Peyer's patch (tissue), 4 donors: ENCODE results near the gene ATXN1. TPM values are rescaled to one million over a fixed set of nuclear protein-coding genes. Genes with fewer than 3 reads are reported as not detected.

Experiments
- DNase-seq, 3 donors: peaks; one replicate each; pipeline ENCODE4 v3.0.0-alpha.2; 2017 to 2019
- H3K27ac ChIP-seq, 4 donors: fragments of 200-600 bp; sonication (generic); one replicate each; pipeline ENCODE4 v1.5.1; 2016 to 2019
- H3K27me3 ChIP-seq, 2 donors: fragments of 200-600 bp; sonication (generic); one replicate each; pipeline ENCODE4 v1.5.1; 2019
- H3K36me3 ChIP-seq, 3 donors: fragments of 200-600 bp; sonication (generic); one replicate each; pipeline ENCODE4 v1.5.1; 2016 to 2019
- H3K4me1 ChIP-seq, 4 donors: fragments of 200-600 bp; sonication (generic); one replicate each; pipeline ENCODE4 v1.5.1; 2016 to 2019
- H3K4me3 ChIP-seq, 4 donors: fragments of 200-600 bp; sonication (generic); 1 replicate in 3 of 4; 2 replicates in 1 of 4; pipeline ENCODE4 v1.5.1; 2016 to 2019; ENCODE audit warnings: mild to moderate bottlenecking in 1 of 4
- H3K9me3 ChIP-seq, 4 donors: fragments of 200-600 bp; sonication (generic); one replicate each; pipeline ENCODE4 v1.5.1; 2016 to 2019; ENCODE audit warnings: mild to moderate bottlenecking in 1 of 4
- POLR2A ChIP-seq, 2 donors: fragments of 450-650 bp; IDR thresholded peaks; one replicate each; pipeline ENCODE4 v1.5.1; 2017; ENCODE audit warnings: antibody characterized with exemption in 2 of 2, mild to moderate bottlenecking in 2 of 2, moderate library complexity in 2 of 2
- total RNA-seq, 4 donors: library from RNA; depleted of rRNA; stranded (reverse); fragments of >200 nt; gene quantifications; one replicate each; pipeline ENCODE4 v1.1.0, GENCODE V29; 2016
- TF ChIP-seq, protein P1 (sequence below), 6 experiments: fragments of 450-650 bp in 4 of 6; fragments of 200-600 bp in 2 of 6; sonication (generic) in 1 of 6; IDR thresholded peaks; one replicate each; pipeline ENCODE4 v1.5.1; 2017 to 2019; ENCODE audit warnings: antibody characterized with exemption in 6 of 6, mild to moderate bottlenecking in 3 of 6, moderate library complexity in 1 of 6

ATXN1 gene
- total RNA-seq, 4 donors from 2014 or later = 34.7 to 48.5 (median 43.1) TPM

DNA sequence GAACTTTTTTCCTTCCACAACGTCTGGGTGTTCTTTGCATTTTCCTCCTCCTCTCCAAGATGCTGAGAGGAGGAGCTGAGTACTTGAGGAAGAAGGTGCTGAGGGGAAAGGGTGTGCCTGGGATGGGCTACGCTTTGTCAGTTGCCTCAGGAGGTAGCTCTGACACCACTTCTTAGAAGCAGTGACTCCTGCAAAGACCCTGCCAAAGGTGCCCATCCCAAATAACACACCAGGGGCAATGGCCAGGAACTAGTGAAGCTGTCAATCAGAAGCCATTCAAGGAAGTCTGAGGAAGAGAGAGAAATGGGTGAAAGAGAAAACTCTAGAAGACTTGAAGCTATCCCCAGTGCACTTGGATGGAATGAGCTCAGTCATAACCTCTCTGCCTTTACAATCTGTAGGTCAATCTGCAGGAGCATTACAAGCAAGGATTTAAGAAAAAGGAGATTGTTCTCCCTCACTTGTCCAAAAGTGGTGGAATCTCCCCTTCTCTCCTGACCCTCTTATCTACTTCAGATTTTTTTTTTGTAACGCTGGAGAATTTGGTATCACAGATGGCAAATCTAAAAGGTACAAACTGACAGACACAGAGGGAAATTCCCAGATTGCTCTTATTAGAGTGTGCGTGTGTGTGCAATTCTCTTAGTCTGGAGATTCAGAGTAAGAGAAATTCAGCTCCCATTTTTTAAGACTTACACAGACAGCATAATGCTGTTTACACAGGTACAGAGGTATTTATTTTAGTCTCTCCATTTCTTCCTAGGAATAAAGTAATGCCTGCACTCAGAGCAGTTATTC lies 280.3 kb downstream of the ATXN1 start:
- Histone ChIP-seq H3K27ac (peak overlapping the region in 1 of 4 donors; percentile 3), H3K27me3 (no peaks in the 10 kb centered on the region), H3K4me3 (no peak overlapping the region), H3K36me3 (peaks cover 0 to 5% (median 0%) of the 10 kb centered on the region in 3 donors), H3K4me1 (no peaks in the 10 kb centered on the region), H3K9me3 (no peaks in the 10 kb centered on the region)
- TF ChIP-seq, protein P1, sequence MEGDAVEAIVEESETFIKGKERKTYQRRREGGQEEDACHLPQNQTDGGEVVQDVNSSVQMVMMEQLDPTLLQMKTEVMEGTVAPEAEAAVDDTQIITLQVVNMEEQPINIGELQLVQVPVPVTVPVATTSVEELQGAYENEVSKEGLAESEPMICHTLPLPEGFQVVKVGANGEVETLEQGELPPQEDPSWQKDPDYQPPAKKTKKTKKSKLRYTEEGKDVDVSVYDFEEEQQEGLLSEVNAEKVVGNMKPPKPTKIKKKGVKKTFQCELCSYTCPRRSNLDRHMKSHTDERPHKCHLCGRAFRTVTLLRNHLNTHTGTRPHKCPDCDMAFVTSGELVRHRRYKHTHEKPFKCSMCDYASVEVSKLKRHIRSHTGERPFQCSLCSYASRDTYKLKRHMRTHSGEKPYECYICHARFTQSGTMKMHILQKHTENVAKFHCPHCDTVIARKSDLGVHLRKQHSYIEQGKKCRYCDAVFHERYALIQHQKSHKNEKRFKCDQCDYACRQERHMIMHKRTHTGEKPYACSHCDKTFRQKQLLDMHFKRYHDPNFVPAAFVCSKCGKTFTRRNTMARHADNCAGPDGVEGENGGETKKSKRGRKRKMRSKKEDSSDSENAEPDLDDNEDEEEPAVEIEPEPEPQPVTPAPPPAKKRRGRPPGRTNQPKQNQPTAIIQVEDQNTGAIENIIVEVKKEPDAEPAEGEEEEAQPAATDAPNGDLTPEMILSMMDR (IDR thresholded peaks at IDR 0.05) = no peak
- TF ChIP-seq POLR2A (IDR thresholded peaks at IDR 0.05) = no peak
- no peak for DNase-seq

DNA sequence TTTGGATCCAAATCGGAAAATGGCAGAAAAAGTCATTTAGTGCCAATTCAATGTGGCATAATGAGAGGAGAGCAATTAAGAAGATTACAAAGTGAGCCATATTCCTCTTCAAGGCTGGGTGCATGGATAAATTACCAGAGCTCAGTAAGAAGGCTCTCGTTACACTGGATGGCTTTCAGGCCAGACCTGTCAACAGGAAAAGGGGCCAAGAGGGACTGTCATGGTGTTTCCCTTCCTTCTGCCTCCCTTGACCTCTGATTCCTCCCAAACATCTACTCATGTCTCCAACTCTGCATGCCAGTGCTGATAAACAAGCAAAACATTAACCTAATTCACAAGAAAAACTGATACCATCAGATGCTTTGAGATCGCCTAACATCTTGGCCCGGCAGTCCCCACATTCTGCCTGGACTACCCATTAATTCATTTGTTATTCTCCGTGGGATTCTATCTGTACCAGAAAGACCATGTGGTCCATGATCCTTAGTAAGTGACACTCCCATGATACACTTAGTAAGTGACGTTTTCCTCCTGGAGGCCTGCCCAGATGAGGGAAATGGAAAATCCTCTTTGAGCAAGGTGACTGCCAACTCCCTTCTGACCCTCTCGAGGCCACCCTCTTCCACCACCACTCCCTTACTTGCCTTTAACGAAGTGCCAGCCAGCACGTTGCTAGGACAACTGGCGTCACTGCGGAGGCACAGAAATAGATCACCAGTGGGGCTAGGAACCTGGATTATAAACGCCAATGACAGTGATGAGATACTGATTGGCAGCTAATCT lies 283.7 kb downstream of the ATXN1 start:
- no peak for DNase-seq
- H3K9me3 ChIP-seq = no peaks in the 10 kb centered on the region
- H3K4me3 ChIP-seq = no peak overlapping the region
- H3K27ac ChIP-seq = no peak overlapping the region
- TF ChIP-seq POLR2A (IDR thresholded peaks at IDR 0.05) = no peak
- TF ChIP-seq, protein P1 (IDR thresholded peaks at IDR 0.05) = no peak
- H3K27me3 ChIP-seq = no peaks in the 10 kb centered on the region
- peaks cover 0 to 7% (median 2%) of the 10 kb centered on the region in 4 donors for H3K4me1 ChIP-seq
- no peaks in the 10 kb centered on the region for H3K36me3 ChIP-seq

DNA sequence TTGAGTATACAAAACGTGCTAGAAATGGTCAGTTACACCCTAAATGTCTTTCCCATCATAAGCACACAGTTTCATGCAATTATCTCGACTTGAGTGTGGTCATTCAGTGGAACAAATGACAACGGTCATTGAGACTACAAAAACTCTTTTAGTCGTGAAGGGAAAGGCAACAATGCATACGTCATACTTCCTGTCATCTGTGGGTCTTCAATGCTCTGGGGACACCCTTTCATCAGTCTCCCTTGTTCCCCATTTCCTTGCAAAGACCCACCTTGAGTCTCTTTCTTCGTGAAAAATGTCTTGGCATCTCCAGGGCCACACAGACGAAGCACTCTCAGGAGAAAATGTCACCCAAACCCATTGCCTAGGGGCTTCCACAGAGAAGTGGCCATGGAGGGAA lies 284.4 kb downstream of the ATXN1 start:
- H3K27me3 ChIP-seq = no peaks in the 10 kb centered on the region
- no peak for TF ChIP-seq POLR2A (IDR thresholded peaks at IDR 0.05)
- TF ChIP-seq, protein P1 (IDR thresholded peaks at IDR 0.05) = no peak
- peaks cover 0 to 10% (median 2%) of the 10 kb centered on the region in 4 donors for H3K4me1 ChIP-seq
- no peak for DNase-seq
- no peaks in the 10 kb centered on the region for H3K36me3 ChIP-seq
- H3K9me3 ChIP-seq = no peaks in the 10 kb centered on the region
- no peak overlapping the region for H3K27ac ChIP-seq
- H3K4me3 ChIP-seq = no peak overlapping the region

DNA sequence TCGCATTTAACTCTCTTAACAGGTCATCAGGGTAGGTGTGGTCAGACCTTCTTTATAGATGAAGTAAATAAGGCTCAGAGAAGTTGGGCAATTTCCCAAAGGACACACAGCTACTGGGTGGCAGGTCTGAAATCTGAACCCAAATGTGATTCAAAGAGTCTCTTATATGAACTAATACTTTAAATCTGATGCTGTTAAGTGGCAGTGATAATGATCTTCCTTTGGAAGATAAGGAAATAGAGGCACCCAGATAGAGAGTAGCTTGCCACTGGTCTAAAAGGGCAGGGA lies 285.8 kb downstream of the ATXN1 start:
- no peak for DNase-seq
- peaks cover 0 to 10% (median 2%) of the 10 kb centered on the region in 4 donors for H3K4me1 ChIP-seq
- H3K9me3 ChIP-seq = no peaks in the 10 kb centered on the region
- TF ChIP-seq, protein P1 (IDR thresholded peaks at IDR 0.05) = no peak
- TF ChIP-seq POLR2A (IDR thresholded peaks at IDR 0.05) = no peak
- H3K4me3 ChIP-seq = no peak overlapping the region
- H3K36me3 ChIP-seq = no peaks in the 10 kb centered on the region
- H3K27me3 ChIP-seq = no peaks in the 10 kb centered on the region
- no peak overlapping the region for H3K27ac ChIP-seq

DNA sequence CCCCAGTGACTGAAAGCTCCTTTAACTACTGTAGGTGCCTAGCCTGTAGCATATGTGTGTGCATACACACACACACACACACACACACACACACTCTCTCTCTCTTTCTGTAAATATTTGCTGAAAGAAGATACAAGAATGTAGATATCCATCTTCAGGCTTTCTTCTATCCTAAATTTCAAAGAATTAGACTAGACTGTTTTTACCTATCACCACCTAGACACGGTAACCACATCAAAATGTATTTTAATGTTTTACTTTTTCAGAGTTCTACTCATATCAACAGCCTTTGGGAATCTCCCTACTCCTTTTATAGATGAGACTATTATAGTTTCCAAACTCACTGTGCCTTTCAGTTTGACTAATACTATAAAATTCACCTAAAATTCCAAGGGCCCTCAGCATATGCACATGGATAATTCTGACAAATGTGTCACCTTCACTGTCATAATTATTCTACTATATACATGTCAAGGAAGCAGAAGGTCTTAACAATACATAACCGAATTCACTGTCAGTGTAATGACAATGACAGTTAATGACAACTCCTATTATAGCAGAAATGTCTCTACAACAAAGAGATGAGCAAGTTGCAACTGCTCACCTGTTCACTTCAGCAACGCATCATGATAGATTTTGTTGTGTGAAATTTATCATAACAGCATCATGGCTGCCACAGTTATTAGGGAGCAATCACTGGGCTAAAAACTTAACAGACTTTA lies 286.3 kb downstream of the ATXN1 start:
- no peaks in the 10 kb centered on the region for H3K9me3 ChIP-seq
- H3K4me1 ChIP-seq = peaks cover 0 to 10% (median 2%) of the 10 kb centered on the region in 4 donors
- H3K27ac ChIP-seq = no peak overlapping the region
- H3K4me3 ChIP-seq = no peak overlapping the region
- TF ChIP-seq POLR2A (IDR thresholded peaks at IDR 0.05) = no peak
- TF ChIP-seq, protein P1 (IDR thresholded peaks at IDR 0.05) = no peak
- H3K27me3 ChIP-seq = no peaks in the 10 kb centered on the region
- no peak for DNase-seq
- no peaks in the 10 kb centered on the region for H3K36me3 ChIP-seq
